Kidney epithelial cell (primary cell): ENCODE results near the gene INO80. TPM values are rescaled to one million over a fixed set of nuclear protein-coding genes. Genes with fewer than 3 reads are reported as not detected.

ENCODE experiments used
- DNase-seq: peaks from one replicate; pipeline ENCODE4 v3.0.0-alpha.2; 2010; ENCODE audit warnings: low read depth
- H3K27me3 ChIP-seq: 2 replicates; pipeline ENCODE4 v1.6.0; 2011; ENCODE audit warnings: low read length; ENCODE audit not compliant: control insufficient read depth, insufficient read depth
- H3K36me3 ChIP-seq: 2 replicates; pipeline ENCODE4 v1.5.1; 2011; ENCODE audit warnings: low read length; ENCODE audit not compliant: control insufficient read depth, insufficient read depth
- H3K4me3 ChIP-seq: 2 replicates; pipeline ENCODE4 v1.5.1; 2011; ENCODE audit warnings: low read depth, mild to moderate bottlenecking, control low read depth, low read length
- CTCF ChIP-seq: IDR thresholded peaks from 2 replicates; pipeline ENCODE4 v1.5.1; 2011; ENCODE audit warnings: mild to moderate bottlenecking, moderate library complexity, low read length, control low read depth, inconsistent platforms; ENCODE audit not compliant: insufficient read depth, poor library complexity, severe bottlenecking
- total RNA-seq: library from RNA; depleted of rRNA; stranded (reverse); fragments of >200 nt; gene quantifications from 2 replicates; pipeline ENCODE4 v1.2.3, GENCODE V29; 2015

INO80 gene
- total RNA-seq, 1 donor from 2014 or later = 26.7 TPM

DNA sequence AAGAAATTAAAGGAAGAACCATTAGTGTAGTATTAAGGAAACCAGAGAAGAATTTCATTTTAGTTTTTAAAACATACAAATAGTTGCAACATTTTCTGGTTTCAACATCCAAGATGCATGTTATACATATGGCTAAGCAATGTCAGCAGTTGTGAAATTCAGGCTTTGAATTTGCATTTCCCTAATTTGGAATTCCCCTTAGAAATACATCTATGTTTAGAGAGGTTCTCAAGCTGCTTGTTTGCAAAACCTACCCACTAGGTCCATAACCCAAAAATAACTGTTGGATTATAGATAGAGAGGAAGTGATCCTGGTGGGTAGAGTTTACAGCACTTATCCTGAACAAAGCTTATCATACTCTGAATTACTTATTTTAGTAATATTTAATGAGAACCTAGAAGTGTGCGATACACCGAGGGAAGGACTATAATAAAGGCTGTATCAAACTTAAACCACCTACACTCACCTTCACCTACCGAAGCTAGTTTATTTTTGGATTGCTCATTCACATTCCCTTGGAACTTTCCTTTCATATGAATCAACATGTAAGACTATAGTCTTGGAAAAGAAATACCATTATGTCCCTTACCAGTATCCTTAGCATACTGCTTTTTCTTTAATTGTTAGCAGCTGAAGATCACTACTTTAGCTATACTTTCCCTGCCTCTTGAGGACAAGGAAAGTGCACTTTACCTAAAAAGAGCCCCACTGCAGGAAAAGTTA, 102.2 kb downstream of the INO80 start:
- Histone ChIP-seq H3K4me3 (no peak overlapping the region), H3K36me3 (no peaks in the 10 kb centered on the region)

DNA sequence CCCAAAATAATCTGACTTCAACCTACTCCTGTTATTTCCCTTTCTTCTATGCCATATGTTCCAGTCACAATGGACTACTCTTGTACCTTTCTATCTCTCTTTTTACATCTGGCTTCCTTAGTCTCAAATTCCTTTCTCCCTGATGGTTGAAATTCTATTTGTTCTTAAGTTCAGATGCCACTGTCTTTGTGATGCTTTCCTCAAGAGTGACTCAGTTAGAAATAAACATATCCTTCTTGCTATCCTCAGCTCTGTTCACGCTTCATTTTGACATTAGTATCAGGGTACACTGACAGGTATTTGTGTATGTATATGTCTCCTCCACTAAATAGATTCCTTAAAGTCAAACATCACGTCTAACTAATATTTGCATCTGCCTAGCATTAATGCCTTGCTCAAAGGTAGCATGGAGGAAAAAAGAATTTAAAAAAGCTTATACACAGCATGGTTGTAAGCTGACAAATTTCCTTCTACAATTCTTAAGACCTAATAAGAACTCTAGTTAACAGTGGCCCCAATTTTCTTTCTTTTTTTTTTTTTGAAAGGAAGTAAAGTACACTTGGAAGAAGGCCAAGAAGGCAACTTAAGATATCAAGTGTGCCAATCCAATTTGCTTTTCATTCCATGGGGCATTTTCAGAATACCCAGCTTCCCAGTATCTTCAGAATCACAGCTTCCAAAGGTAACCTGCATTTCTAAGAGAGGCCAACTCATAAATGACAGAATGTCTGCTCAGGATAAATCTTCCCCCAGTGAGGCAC, 104.8 kb downstream of the INO80 start:
- no peak for TF ChIP-seq CTCF
- DNase-seq = no peak
- Histone ChIP-seq H3K36me3 (no peaks in the 10 kb centered on the region), H3K27me3 (no peaks in the 10 kb centered on the region), H3K4me3 (no peak overlapping the region)

More for the DNA sequence above, 102.2 kb downstream of the INO80 start:
- no peak for DNase-seq
- no peaks in the 10 kb centered on the region for H3K27me3 ChIP-seq
- no peak for TF ChIP-seq CTCF

DNA sequence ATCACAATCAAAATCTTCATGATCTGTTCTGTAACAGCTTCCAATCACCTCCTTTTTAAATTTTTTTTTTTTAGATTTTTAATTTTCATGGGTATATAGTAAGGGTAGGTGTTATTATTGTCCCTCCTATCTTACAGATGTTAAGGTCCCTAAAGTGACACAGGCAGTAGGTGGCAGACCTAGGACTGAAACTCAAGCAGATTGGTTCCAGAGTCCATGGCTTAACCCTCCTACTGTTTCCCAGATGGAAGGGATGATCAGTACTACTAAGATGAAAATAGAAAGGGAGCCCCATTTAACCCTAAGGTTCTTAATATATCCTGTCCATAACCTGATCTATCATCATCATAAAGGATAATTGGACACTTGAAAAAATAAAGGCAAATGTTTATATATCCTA, 105.7 kb downstream of the INO80 start:
- DNase-seq = no peak
- H3K4me3 ChIP-seq = no peak overlapping the region
- no peak for TF ChIP-seq CTCF
- no peaks in the 10 kb centered on the region for H3K36me3 ChIP-seq
- H3K27me3 ChIP-seq = no peaks in the 10 kb centered on the region

- H3K4me3 ChIP-seq = no peak overlapping the region
- no peak for TF ChIP-seq CTCF
- no peaks in the 10 kb centered on the region for H3K36me3 ChIP-seq
- no peak for DNase-seq
- no peaks in the 10 kb centered on the region for H3K27me3 ChIP-seq
Observed at GRCh38 chr15:41006479-41006878, 109.6 kb downstream of the INO80 start.

DNA sequence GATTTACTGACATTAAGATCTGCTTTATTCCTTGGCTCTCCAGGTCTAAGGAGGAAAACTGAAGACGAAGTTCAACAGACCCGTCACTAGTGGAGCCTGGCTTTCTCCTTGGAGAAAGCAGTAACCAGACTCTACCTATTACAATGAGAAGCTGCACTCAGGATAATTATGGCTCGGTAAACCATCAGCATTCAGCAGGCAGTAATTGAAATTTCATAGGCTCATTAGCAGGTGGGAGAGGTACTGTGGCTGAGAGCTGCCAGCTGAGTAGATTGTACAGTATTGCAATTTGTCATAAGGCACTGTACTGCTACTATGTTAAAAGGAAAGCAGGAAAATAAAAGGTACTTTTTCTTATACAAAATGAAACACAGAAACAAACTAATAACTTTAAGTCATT, 111.6 kb downstream of the INO80 start:
- H3K36me3 ChIP-seq = no peaks in the 10 kb centered on the region
- no peaks in the 10 kb centered on the region for H3K27me3 ChIP-seq
- H3K4me3 ChIP-seq = no peak overlapping the region
- DNase-seq = no peak
- no peak for TF ChIP-seq CTCF
